Measurements from ENCODE around the gene AOC3.
"Not testable (repeated sequence)": the region's sequence is repeated elsewhere in the genome, so short reads cannot be mapped to it uniquely, and the experiment has no call there.

The AOC3 gene

DNA sequence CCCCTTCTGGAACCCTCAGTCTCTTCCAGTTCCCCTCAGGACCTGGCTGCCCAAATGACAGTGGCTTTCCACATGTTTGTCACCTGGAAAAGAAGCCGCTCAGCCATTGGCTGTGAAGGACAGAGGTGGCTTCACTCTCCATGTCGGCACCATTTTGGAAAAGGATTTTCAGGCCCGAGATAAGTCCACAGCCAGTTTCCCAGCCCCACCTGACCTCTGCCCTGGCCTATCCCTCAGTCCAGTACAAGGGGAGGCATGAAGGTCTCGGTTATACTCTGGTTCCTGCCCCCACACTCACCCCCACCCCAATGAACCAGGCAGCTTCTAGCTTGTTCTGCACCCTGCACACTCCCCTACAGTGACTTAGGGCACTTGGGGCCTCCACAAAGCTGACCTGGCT lies 15.2 kb downstream of the AOC3 start:
- Histone ChIP-seq H3K18ac (ENCODE audit: low read length) (no peak overlapping the region), H3K79me1 (ENCODE audit: low read length) (no peaks in the 10 kb centered on the region), H3K4me1 (ENCODE audit: control insufficient read depth in 1 of 2, insufficient read depth in 2 of 2, low read length in 2 of 2) (no peaks in the 10 kb centered on the region), H3K14ac (ENCODE audit: low read length) (no peak overlapping the region), H4K91ac (ENCODE audit: low read depth, low read length) (no peak overlapping the region), H2AFZ (ENCODE audit: insufficient read depth, low read length, poor library complexity) (no peak overlapping the region), H2BK5ac (ENCODE audit: low read depth, low read length, poor library complexity) (no peak overlapping the region), H3K36me3 (ENCODE audit: control insufficient read depth in 1 of 2, insufficient read depth in 2 of 2, low read length in 2 of 2) (no peaks in the 10 kb centered on the region), H3K4me3 (ENCODE audit: low read depth, low read length) (no peak overlapping the region), H2BK12ac (ENCODE audit: low read length) (no peak overlapping the region), H3K79me2 (ENCODE audit: control insufficient read depth, insufficient read depth, low read length, poor library complexity) (no peaks in the 10 kb centered on the region), H3K27me3 (ENCODE audit: insufficient read depth, low read length) (no peaks in the 10 kb centered on the region), H3K27ac (ENCODE audit: low read depth, low read length) (no peak overlapping the region), H2AK5ac (ENCODE audit: low read length) (no peak overlapping the region), H3K4ac (ENCODE audit: low read depth, low read length) (no peak overlapping the region), H4K8ac (ENCODE audit: low read depth, low read length) (no peak overlapping the region), H3K9ac (ENCODE audit: low read length) (no peak overlapping the region), H4K12ac (ENCODE audit: low read depth, low read length) (no peak overlapping the region), H3K23ac (ENCODE audit: low read length) (no peak overlapping the region), H3K9me3 (ENCODE audit: insufficient read depth, low read depth, low read length) (peaks cover 2% of the 10 kb centered on the region), H3K4me2 (ENCODE audit: low read length) (no peak overlapping the region), H2BK120ac (ENCODE audit: insufficient read depth, low read length, poor library complexity) (no peak overlapping the region)
- no peak for DNase-seq
- WGBS (ENCODE audit: extremely low coverage, insufficient coverage, insufficient read length), result no CpG with 5 or more reads among the region's 4 CpGs

DNA sequence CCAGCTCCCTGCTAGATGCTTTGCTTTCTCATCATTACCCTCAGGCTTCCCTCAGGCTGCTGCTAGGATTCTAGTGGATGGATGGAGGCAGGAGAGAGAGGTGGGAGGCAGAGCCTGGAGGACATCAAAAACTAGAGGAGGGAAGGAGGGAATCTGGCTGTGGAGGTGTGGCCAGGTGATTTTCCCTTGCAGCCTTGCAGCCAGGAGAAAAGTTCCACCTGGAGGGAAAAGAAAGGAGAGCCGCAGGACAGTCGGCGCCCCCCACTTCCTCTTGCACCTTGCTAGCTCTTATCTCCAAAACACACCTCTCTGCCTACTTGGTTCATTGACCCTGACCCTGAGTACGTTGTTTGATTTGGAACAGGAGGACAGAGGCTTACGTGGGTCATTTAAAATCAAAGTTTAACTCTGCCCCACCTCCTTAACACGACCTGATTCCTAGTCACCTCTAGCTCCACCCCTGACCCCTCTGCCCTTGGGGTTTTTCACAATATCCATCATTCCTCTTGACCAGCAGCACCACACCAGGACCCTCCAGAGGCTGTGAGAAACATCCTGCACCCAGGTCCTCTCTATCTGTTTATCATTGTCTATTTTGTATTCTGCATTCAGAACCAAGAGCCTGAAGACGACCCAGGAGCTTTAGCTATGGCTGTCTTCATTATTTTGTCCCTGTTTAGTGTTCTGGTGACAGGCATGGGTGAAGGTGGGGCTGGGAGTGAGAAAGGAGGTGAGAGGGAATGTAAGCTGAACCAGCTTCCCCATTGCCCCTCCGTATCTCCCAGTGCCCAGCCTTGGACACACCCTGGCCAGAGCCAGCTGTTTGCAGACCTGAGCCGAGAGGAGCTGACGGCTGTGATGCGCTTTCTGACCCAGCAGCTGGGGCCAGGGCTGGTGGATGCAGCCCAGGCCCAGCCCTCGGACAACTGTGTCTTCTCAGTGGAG lies 15.9 kb downstream of the AOC3 start:
- H3K14ac ChIP-seq (ENCODE audit: low read length), result no peak overlapping the region
- no peak overlapping the region for H2BK5ac ChIP-seq (ENCODE audit: low read depth, low read length, poor library complexity)
- no peak overlapping the region for H3K4ac ChIP-seq (ENCODE audit: low read depth, low read length)
- peaks cover 3% of the 10 kb centered on the region for H3K9me3 ChIP-seq (ENCODE audit: insufficient read depth, low read depth, low read length)
- H2BK120ac ChIP-seq (ENCODE audit: insufficient read depth, low read length, poor library complexity), result no peak overlapping the region
- no CpG with 5 or more reads among the region's 12 CpGs for WGBS (ENCODE audit: extremely low coverage, insufficient coverage, insufficient read length)
- H3K9ac ChIP-seq (ENCODE audit: low read length), result no peak overlapping the region
- H3K79me1 ChIP-seq (ENCODE audit: low read length), result no peaks in the 10 kb centered on the region
- H4K8ac ChIP-seq (ENCODE audit: low read depth, low read length), result no peak overlapping the region
- H4K12ac ChIP-seq (ENCODE audit: low read depth, low read length), result no peak overlapping the region
- no peak for DNase-seq
- no peaks in the 10 kb centered on the region for H3K79me2 ChIP-seq (ENCODE audit: control insufficient read depth, insufficient read depth, low read length, poor library complexity)
- no peak overlapping the region for H3K4me2 ChIP-seq (ENCODE audit: low read length)
- H3K36me3 ChIP-seq (ENCODE audit: control insufficient read depth in 1 of 2, insufficient read depth in 2 of 2, low read length in 2 of 2), result no peaks in the 10 kb centered on the region
- no peak overlapping the region for H3K27ac ChIP-seq (ENCODE audit: low read depth, low read length)
- H3K18ac ChIP-seq (ENCODE audit: low read length), result no peak overlapping the region
- no peak overlapping the region for H2AK5ac ChIP-seq (ENCODE audit: low read length)
- H3K23ac ChIP-seq (ENCODE audit: low read length), result no peak overlapping the region
- H4K91ac ChIP-seq (ENCODE audit: low read depth, low read length), result no peak overlapping the region
- no peaks in the 10 kb centered on the region for H3K27me3 ChIP-seq (ENCODE audit: insufficient read depth, low read length)
- H2BK12ac ChIP-seq (ENCODE audit: low read length), result no peak overlapping the region
- H3K4me3 ChIP-seq (ENCODE audit: low read depth, low read length), result no peak overlapping the region
- no peaks in the 10 kb centered on the region for H3K4me1 ChIP-seq (ENCODE audit: control insufficient read depth in 1 of 2, insufficient read depth in 2 of 2, low read length in 2 of 2)
- no peak overlapping the region for H2AFZ ChIP-seq (ENCODE audit: insufficient read depth, low read length, poor library complexity)

GRCh38 chr17:42867694-42868261 lies 16.8 kb downstream of the AOC3 start:
- not testable (repeated sequence) for H3K23ac ChIP-seq (ENCODE audit: low read length); H4K91ac ChIP-seq (ENCODE audit: low read depth, low read length); H2BK5ac ChIP-seq (ENCODE audit: low read depth, low read length, poor library complexity); H3K4me3 ChIP-seq (ENCODE audit: low read depth, low read length); H2AK5ac ChIP-seq (ENCODE audit: low read length); H4K12ac ChIP-seq (ENCODE audit: low read depth, low read length); H3K4me1 ChIP-seq (ENCODE audit: control insufficient read depth in 1 of 2, insufficient read depth in 2 of 2, low read length in 2 of 2); H3K4me2 ChIP-seq (ENCODE audit: low read length); H3K9me3 ChIP-seq (ENCODE audit: insufficient read depth, low read depth, low read length); H3K79me1 ChIP-seq (ENCODE audit: low read length); H3K14ac ChIP-seq (ENCODE audit: low read length); H2BK120ac ChIP-seq (ENCODE audit: insufficient read depth, low read length, poor library complexity); H3K27me3 ChIP-seq (ENCODE audit: insufficient read depth, low read length); H3K36me3 ChIP-seq (ENCODE audit: control insufficient read depth in 1 of 2, insufficient read depth in 2 of 2, low read length in 2 of 2); H3K18ac ChIP-seq (ENCODE audit: low read length); H3K9ac ChIP-seq (ENCODE audit: low read length); H3K79me2 ChIP-seq (ENCODE audit: control insufficient read depth, insufficient read depth, low read length, poor library complexity); H3K4ac ChIP-seq (ENCODE audit: low read depth, low read length); H2BK12ac ChIP-seq (ENCODE audit: low read length); H4K8ac ChIP-seq (ENCODE audit: low read depth, low read length); H2AFZ ChIP-seq (ENCODE audit: insufficient read depth, low read length, poor library complexity); DNase-seq; H3K27ac ChIP-seq (ENCODE audit: low read depth, low read length)
- WGBS (ENCODE audit: extremely low coverage, insufficient coverage, insufficient read length), result no CpG with 5 or more reads among the region's 21 CpGs

GRCh38 chr17:42868338-42868737 lies 17.3 kb downstream of the AOC3 start:
- no peak overlapping the region for H2AK5ac ChIP-seq (ENCODE audit: low read length)
- H3K9ac ChIP-seq (ENCODE audit: low read length), result no peak overlapping the region
- H2AFZ ChIP-seq (ENCODE audit: insufficient read depth, low read length, poor library complexity), result no peak overlapping the region
- no peak overlapping the region for H3K27ac ChIP-seq (ENCODE audit: low read depth, low read length)
- WGBS (ENCODE audit: extremely low coverage, insufficient coverage, insufficient read length), result no CpG with 5 or more reads among the region's 12 CpGs
- no peak overlapping the region for H2BK120ac ChIP-seq (ENCODE audit: insufficient read depth, low read length, poor library complexity)
- no peak overlapping the region for H3K14ac ChIP-seq (ENCODE audit: low read length)
- no peak overlapping the region for H3K4me3 ChIP-seq (ENCODE audit: low read depth, low read length)
- no peaks in the 10 kb centered on the region for H3K79me2 ChIP-seq (ENCODE audit: control insufficient read depth, insufficient read depth, low read length, poor library complexity)
- no peak overlapping the region for H4K12ac ChIP-seq (ENCODE audit: low read depth, low read length)
- no peak overlapping the region for H3K4ac ChIP-seq (ENCODE audit: low read depth, low read length)
- H2BK12ac ChIP-seq (ENCODE audit: low read length), result no peak overlapping the region
- H4K91ac ChIP-seq (ENCODE audit: low read depth, low read length), result no peak overlapping the region
- no peaks in the 10 kb centered on the region for H3K4me1 ChIP-seq (ENCODE audit: control insufficient read depth in 1 of 2, insufficient read depth in 2 of 2, low read length in 2 of 2)
- no peaks in the 10 kb centered on the region for H3K36me3 ChIP-seq (ENCODE audit: control insufficient read depth in 1 of 2, insufficient read depth in 2 of 2, low read length in 2 of 2)
- H3K4me2 ChIP-seq (ENCODE audit: low read length), result no peak overlapping the region
- H3K27me3 ChIP-seq (ENCODE audit: insufficient read depth, low read length), result no peaks in the 10 kb centered on the region
- H4K8ac ChIP-seq (ENCODE audit: low read depth, low read length), result no peak overlapping the region
- DNase-seq, result no peak
- no peak overlapping the region for H3K18ac ChIP-seq (ENCODE audit: low read length)
- H3K9me3 ChIP-seq (ENCODE audit: insufficient read depth, low read depth, low read length), result peaks cover 4% of the 10 kb centered on the region
- no peak overlapping the region for H3K23ac ChIP-seq (ENCODE audit: low read length)
- H2BK5ac ChIP-seq (ENCODE audit: low read depth, low read length, poor library complexity), result no peak overlapping the region
- no peaks in the 10 kb centered on the region for H3K79me1 ChIP-seq (ENCODE audit: low read length)
